ENCODE measurements around the gene HDAC9. TPM values are rescaled to one million over a fixed set of nuclear protein-coding genes. Genes with fewer than 3 reads are reported as not detected.

HDAC9 gene
- total and polyA plus RNA-seq, 2 of the 13 experiments (the other 11 are each of a cell fraction or from before 2014, with no cell fraction given) = 0.05 to 0.07 TPM

DNA sequence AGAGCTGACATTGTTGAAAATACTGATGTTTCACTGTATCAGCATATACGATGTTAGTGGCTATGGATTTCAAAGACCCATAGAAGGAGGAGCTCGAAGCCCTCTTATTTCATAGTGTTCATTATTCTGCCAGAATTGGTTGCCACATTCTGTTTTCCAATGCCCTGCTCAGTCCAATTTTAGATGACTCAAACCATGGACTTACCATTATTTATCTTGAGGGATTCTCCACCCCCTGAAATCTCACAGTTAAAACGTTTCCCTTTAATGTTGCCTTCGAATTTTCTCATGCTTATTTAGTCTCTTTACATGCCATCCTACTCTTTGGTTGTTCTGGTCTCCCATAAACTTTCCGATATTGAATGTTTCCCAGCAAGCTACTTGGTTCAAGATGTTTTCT is 264.5 kb downstream of the HDAC9 start:
- Histone ChIP-seq H3K27ac (ENCODE audit: extremely low read length, insufficient read depth, low read length) (no peak overlapping the region), H4K20me1 (ENCODE audit: insufficient read depth, low read length) (no peaks in the 10 kb centered on the region), H3K4me1 (ENCODE audit: insufficient read depth, low read length) (no peaks in the 10 kb centered on the region), H3K4me3 (replicated peaks in 1 of 3; ENCODE audit: insufficient read depth in 1 of 3, low read depth in 2 of 3, low read length in 3 of 3) (no peak overlapping the region), H3K79me2 (ENCODE audit: insufficient read depth, low read length) (no peaks in the 10 kb centered on the region), H3K4me2 (ENCODE audit: low read depth, low read length) (no peak overlapping the region), H3K9me3 (ENCODE audit: low read length) (no peaks in the 10 kb centered on the region), H3K27me3 (ENCODE audit: control insufficient read depth in 1 of 2, insufficient read depth in 2 of 2, low read length in 2 of 2) (no peaks in the 10 kb centered on the region), H3K36me3 (replicated peaks in 1 of 2; ENCODE audit: control insufficient read depth in 1 of 2, insufficient read depth in 2 of 2, low read length in 2 of 2) (no peaks in the 10 kb centered on the region), H2AFZ (ENCODE audit: low read length) (no peak overlapping the region), H3K9ac (ENCODE audit: insufficient read depth, low read depth, low read length) (no peak overlapping the region)
- BruUV-seq (replicated peaks) = no TSS peak
- CTCF ChIA-PET (ENCODE audit: low intra/inter-chr PET ratio, low total read pairs) = no interaction called here
- no peak for FAIRE-seq
- TF ChIP-seq RFX1 (IDR thresholded peaks at IDR 0.05) (no peak), ZFAT (CRISPR knock-in tag; conservative IDR thresholded peaks at IDR 0.05) (no peak), SMAD9 (CRISPR knock-in tag; IDR thresholded peaks at IDR 0.05) (no peak), STAT5B (CRISPR knock-in tag; IDR thresholded peaks at IDR 0.05) (no peak), FOXM1 (CRISPR knock-in tag; IDR thresholded peaks at IDR 0.05) (no peak), SP2 (CRISPR knock-in tag; IDR thresholded peaks at IDR 0.05) (no peak), MAFF (IDR thresholded peaks at IDR 0.05; ENCODE audit: low read depth, low read length) (peak; percentile 31; the same call in 1 of the 2 replicates), MIER3 (CRISPR knock-in tag; IDR thresholded peaks at IDR 0.05; ENCODE audit: borderline replicate concordance) (no peak), ZNF350 (CRISPR knock-in tag; IDR thresholded peaks at IDR 0.05; ENCODE audit: borderline replicate concordance, low read depth) (no peak), ZNF572 (CRISPR knock-in tag; IDR thresholded peaks at IDR 0.05) (no peak), MAFK (conservative IDR thresholded peaks at IDR 0.05 in 1 of 2, IDR thresholded peaks at IDR 0.05 in 1 of 2; ENCODE audit: low read length in 2 of 2) (peak in 1 of 2 experiments; percentile 30; a peak in 1 of 4 replicates)
- TF ChIP-seq, protein P1, sequence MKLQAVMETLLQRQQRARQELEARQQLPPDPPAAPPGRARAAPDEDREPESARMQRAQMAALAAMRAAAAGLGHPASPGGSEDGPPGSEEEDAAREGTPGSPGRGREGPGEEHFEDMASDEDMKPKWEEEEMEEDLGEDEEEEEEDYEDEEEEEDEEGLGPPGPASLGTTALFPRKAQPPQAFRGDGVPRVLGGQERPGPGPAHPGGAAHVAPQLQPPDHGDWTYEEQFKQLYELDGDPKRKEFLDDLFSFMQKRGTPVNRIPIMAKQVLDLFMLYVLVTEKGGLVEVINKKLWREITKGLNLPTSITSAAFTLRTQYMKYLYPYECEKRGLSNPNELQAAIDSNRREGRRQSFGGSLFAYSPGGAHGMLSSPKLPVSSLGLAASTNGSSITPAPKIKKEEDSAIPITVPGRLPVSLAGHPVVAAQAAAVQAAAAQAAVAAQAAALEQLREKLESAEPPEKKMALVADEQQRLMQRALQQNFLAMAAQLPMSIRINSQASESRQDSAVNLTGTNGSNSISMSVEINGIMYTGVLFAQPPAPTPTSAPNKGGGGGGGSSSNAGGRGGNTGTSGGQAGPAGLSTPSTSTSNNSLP (IDR thresholded peaks at IDR 0.05; ENCODE audit: low read depth, low read length) = no peak
- TF ChIP-seq, protein P2, sequence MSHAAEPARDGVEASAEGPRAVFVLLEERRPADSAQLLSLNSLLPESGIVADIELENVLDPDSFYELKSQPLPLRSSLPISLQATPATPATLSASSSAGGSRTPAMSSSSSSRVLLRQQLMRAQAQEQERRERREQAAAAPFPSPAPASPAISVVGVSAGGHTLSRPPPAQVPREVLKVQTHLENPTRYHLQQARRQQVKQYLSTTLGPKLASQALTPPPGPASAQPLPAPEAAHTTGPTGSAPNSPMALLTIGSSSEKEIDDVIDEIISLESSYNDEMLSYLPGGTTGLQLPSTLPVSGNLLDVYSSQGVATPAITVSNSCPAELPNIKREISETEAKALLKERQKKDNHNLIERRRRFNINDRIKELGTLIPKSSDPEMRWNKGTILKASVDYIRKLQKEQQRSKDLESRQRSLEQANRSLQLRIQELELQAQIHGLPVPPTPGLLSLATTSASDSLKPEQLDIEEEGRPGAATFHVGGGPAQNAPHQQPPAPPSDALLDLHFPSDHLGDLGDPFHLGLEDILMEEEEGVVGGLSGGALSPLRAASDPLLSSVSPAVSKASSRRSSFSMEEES (CRISPR knock-in tag; IDR thresholded peaks at IDR 0.05) = no peak
- 1% methylated on average over 5 of the region's 5 CpGs for WGBS (ENCODE audit: low lambda C conversion rate)
- POLR2A ChIA-PET = no interaction called here
- no peak for ATAC-seq
- intact Hi-C loops (cut with micrococcal nuclease; ENCODE audit: unreplicated experiment) (no loop called here), in situ Hi-C loops (cut with HindIII; ENCODE audit: extremely low pct_ligation_motif_present, low pct_unique_long_range_greater_than_20kb) (no loop called here)
- no peak for DNase-seq (ENCODE audit: low spot score)
